GM12891 (cell line): ENCODE data around the gene GPC3.

Source experiments
- PAX5 ChIP-seq: IDR thresholded peaks from 2 replicates; pipeline ENCODE4 v1.6.1; 2011; ENCODE audit warnings: low read length, moderate library complexity, mild to moderate bottlenecking; ENCODE audit not compliant: insufficient read depth, severe bottlenecking
- POLR2A ChIP-seq: IDR thresholded peaks from 2 replicates; pipeline ENCODE4 v1.6.1; 2011; ENCODE audit warnings: low read depth, low read length, control low read depth
- POLR2AphosphoS5 ChIP-seq: IDR thresholded peaks from 2 replicates; pipeline ENCODE4 v1.6.1; 2011; ENCODE audit warnings: low read depth, low read length, control low read depth

DNA sequence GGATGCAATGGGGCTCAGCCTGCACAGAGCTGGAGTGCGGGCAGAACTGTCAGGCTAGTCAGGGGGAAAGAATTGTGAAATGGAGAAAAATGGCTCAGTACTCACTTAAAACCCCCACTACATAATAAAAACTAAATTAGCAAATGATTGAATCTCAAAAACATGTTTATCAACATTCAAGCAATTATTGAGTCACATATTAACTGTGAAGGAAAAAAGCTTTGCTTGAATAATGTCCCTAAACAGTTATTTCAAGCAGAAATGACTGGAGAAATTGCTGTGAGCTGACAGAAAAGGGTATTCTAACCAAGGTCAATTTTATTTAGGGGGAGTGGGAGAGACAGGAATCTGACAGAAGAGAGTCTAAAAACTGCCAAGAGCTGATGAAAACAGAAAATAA, 37.4 kb downstream of the GPC3 start:
- no peak for TF ChIP-seq POLR2AphosphoS5
- TF ChIP-seq POLR2A = no peak
- TF ChIP-seq PAX5 = no peak
